Upper lobe of right lung (tissue), 1 donor: ENCODE measurements around the gene LRRC18. TPM values are rescaled to one million over a fixed set of nuclear protein-coding genes. Genes with fewer than 3 reads are reported as not detected.

Experiments used
- ATAC-seq: fragments of 200-7000 bp; cut with Tn5 transposase; one replicate; pipeline ENCODE4 v1.9.1; 2020; ENCODE audit warnings: mild to moderate bottlenecking, moderate library complexity
- DNase-seq: peaks from one replicate; pipeline ENCODE4 v3.0.0-alpha.2; 2020
- H3K27ac ChIP-seq: fragments of 200-600 bp; one replicate; pipeline ENCODE4 v1.8.0; 2022
- H3K27me3 ChIP-seq: fragments of 200-600 bp; one replicate; pipeline ENCODE4 v1.8.0; 2022; ENCODE audit warnings: mild to moderate bottlenecking
- H3K36me3 ChIP-seq: fragments of 200-600 bp; one replicate; pipeline ENCODE4 v1.8.0; 2022
- H3K4me1 ChIP-seq: fragments of 200-600 bp; one replicate; pipeline ENCODE4 v1.8.0; 2022
- H3K4me3 ChIP-seq: fragments of 200-600 bp; one replicate; pipeline ENCODE4 v1.8.0; 2022; ENCODE audit warnings: mild to moderate bottlenecking
- H3K9me3 ChIP-seq: fragments of 200-600 bp; one replicate; pipeline ENCODE4 v1.8.0; 2022
- intact Hi-C: fragments of 100-400 bp; cut with DNase I; formaldehyde crosslinking; loops from one replicate; pipeline ENCODE4 v1.11.0; 2022
- microRNA-seq: library from miRNA; unstranded; fragments of <30 nt; microRNA quantifications from one replicate; pipeline ENCODE4 v1.2.0, GENCODE V29; 2020; ENCODE audit warnings: borderline microRNAs expressed
- total RNA-seq: library from RNA; stranded (reverse); fragmentation: NEBNext Ultra II Directional; extraction: Animal tissue kit (Norgen Biotek cat#: 25700); gene quantifications from one replicate; pipeline ENCODE4 v1.2.1, GENCODE V29; 2021
- TF ChIP-seq, protein P1 (sequence below): fragments of 200-600 bp; IDR thresholded peaks from one replicate; pipeline ENCODE4 v1.8.0; 2022; ENCODE audit warnings: antibody characterized with exemption
- donor health status: DM: no; HTN: yes; CAD: no; lungs with severe emphysema.

Gene LRRC18
- total RNA-seq, 1 donor from 2014 or later: 0.96 TPM

DNA sequence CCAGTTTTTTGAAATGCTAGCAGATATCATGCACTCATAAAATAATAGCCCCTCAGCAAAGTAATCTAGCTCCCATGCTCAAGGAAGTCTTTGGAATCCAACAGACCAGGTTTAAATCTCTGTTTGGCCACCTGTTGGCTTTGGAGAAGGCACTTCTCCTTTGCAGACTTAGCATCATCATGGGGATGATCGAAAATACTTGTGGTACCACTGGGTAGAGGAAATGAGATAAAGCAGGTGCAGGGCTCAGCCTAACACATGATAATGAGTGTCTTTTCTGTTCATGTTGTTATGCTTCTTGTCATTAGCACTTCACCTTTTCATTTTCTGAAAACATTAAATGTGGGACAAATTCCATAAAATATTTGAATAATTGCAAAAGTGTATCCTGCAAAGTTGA, 67.4 kb downstream of the LRRC18 start:
- Histone ChIP-seq H3K4me3 (no peak overlapping the region), H3K27ac (no peak overlapping the region), H3K9me3 (no peaks in the 10 kb centered on the region), H3K36me3 (no peaks in the 10 kb centered on the region), H3K27me3 (no peaks in the 10 kb centered on the region), H3K4me1 (no peaks in the 10 kb centered on the region)
- no peak for DNase-seq
- TF ChIP-seq, protein P1, sequence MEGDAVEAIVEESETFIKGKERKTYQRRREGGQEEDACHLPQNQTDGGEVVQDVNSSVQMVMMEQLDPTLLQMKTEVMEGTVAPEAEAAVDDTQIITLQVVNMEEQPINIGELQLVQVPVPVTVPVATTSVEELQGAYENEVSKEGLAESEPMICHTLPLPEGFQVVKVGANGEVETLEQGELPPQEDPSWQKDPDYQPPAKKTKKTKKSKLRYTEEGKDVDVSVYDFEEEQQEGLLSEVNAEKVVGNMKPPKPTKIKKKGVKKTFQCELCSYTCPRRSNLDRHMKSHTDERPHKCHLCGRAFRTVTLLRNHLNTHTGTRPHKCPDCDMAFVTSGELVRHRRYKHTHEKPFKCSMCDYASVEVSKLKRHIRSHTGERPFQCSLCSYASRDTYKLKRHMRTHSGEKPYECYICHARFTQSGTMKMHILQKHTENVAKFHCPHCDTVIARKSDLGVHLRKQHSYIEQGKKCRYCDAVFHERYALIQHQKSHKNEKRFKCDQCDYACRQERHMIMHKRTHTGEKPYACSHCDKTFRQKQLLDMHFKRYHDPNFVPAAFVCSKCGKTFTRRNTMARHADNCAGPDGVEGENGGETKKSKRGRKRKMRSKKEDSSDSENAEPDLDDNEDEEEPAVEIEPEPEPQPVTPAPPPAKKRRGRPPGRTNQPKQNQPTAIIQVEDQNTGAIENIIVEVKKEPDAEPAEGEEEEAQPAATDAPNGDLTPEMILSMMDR: no peak
- no peak for ATAC-seq
- intact Hi-C loops: no loop called here

Small RNA genes lying within 50 kb of the gene (microRNA-seq; reads per million reads assigned to microRNA genes)
- not detected for gene MIR4294

Other genes with a start within 250 kb of the LRRC18 start
- 19.5 TPM for gene VSTM4, start 175.7 kb upstream of the LRRC18 start, total RNA-seq
- gene FAM170B, start 194.2 kb upstream of the LRRC18 start, total RNA-seq: not detected
- 63.1 TPM for gene TMEM273, start 248.6 kb upstream of the LRRC18 start, total RNA-seq